Transverse colon (tissue), 4 donors: Measurements from ENCODE around the gene SPTBN4. TPM values are rescaled to one million over a fixed set of nuclear protein-coding genes. Genes with fewer than 3 reads are reported as not detected.
"Not testable (repeated sequence)": the region's sequence is repeated elsewhere in the genome, so short reads cannot be mapped to it uniquely, and the experiment has no call there.

Experiments used
- DNase-seq: peaks from one replicate; pipeline ENCODE4 v3.0.0-alpha.2; 2019
- H3K27ac ChIP-seq, 4 donors: fragments of 200-600 bp; sonication (generic); 2 replicates each; pipeline ENCODE4 v1.5.1; 2016 to 2018; ENCODE audit warnings: inconsistent platforms in 4 of 4
- H3K27me3 ChIP-seq: fragments of 200-600 bp; sonication (generic); 2 replicates; pipeline ENCODE4 v1.5.1; 2017; ENCODE audit warnings: inconsistent platforms
- H3K36me3 ChIP-seq, 4 donors: fragments of 200-600 bp; sonication (generic); 2 replicates each; pipeline ENCODE4 v1.5.1; 2017 to 2019; ENCODE audit warnings: inconsistent platforms in 4 of 4
- H3K4me1 ChIP-seq, 4 donors: fragments of 200-600 bp; sonication (generic); 2 replicates each; pipeline ENCODE4 v1.5.1; 2017 to 2020; ENCODE audit warnings: inconsistent platforms in 4 of 4
- H3K4me3 ChIP-seq, 4 donors: fragments of 200-600 bp; sonication (generic); 1 replicate in 1 of 4; 2 replicates in 3 of 4; pipeline versions ENCODE4 v1.5.1 to v1.6.1; 2017 to 2019; ENCODE audit warnings: inconsistent platforms in 4 of 4
- H3K9me3 ChIP-seq, 2 donors: fragments of 200-600 bp; sonication (generic); 2 replicates each; pipeline ENCODE4 v1.5.1; 2017 to 2019; ENCODE audit warnings: inconsistent platforms in 2 of 2
- EP300 ChIP-seq: sonication (generic); formaldehyde crosslinking; IDR thresholded peaks from one replicate; pipeline ENCODE4 v1.6.1; 2017; ENCODE audit warnings: antibody characterized with exemption, low read depth
- POLR2A ChIP-seq: fragments of 450-650 bp; IDR thresholded peaks from one replicate; pipeline ENCODE4 v1.6.1; 2016; ENCODE audit warnings: antibody characterized with exemption, mild to moderate bottlenecking, moderate library complexity
- POLR2AphosphoS5 ChIP-seq, 3 donors: sonication (generic); formaldehyde crosslinking; IDR thresholded peaks; one replicate each; pipeline ENCODE4 v1.6.1; 2016; ENCODE audit warnings: antibody characterized with exemption in 3 of 3
- WGBS, 2 donors: methylation state at CpG; one replicate each; pipeline ENCODE4 v1.1.5; 2018; ENCODE audit warnings: low coverage in 1 of 2; 5-methylcytosine and 5-hydroxymethylcytosine counted together
- in situ Hi-C, 4 donors: fragments of 200-750 bp; cut with MboI; loops; one replicate each; pipeline versions ENCODE4 v1.15.0 to v1.15.1; 2017; ENCODE audit warnings: low sequenced_read_pairs in 3 of 4, low pct_ligation_motif_present in 1 of 4, low pct_unique_long_range_greater_than_20kb in 1 of 4
- intact Hi-C: fragments of 100-400 bp; cut with DNase I; formaldehyde crosslinking; loops from one replicate; pipeline ENCODE4 v1.15.1; 2023; ENCODE audit warnings: low total_unique reads
- total RNA-seq, 4 donors: library from RNA; depleted of rRNA; stranded (reverse); fragments of >200 nt; gene quantifications; one replicate each; pipeline ENCODE4 v1.1.0, GENCODE V29; 2016
- TF ChIP-seq, protein P1 (sequence below), 5 experiments: fragments of 200-600 bp in 3 of 5; fragments of 450-650 bp in 2 of 5; sonication (generic) in 3 of 5; IDR thresholded peaks; 1 replicate in 2 of 5; 2 replicates in 3 of 5; pipeline ENCODE4 v1.5.1; 2016 to 2017; ENCODE audit warnings: antibody characterized with exemption in 5 of 5, inconsistent platforms in 3 of 5, mild to moderate bottlenecking in 2 of 5, moderate library complexity in 1 of 5

Gene SPTBN4
- total RNA-seq, 4 donors from 2014 or later = under 0.01 to 1.5 (median 0.99) TPM

DNA sequence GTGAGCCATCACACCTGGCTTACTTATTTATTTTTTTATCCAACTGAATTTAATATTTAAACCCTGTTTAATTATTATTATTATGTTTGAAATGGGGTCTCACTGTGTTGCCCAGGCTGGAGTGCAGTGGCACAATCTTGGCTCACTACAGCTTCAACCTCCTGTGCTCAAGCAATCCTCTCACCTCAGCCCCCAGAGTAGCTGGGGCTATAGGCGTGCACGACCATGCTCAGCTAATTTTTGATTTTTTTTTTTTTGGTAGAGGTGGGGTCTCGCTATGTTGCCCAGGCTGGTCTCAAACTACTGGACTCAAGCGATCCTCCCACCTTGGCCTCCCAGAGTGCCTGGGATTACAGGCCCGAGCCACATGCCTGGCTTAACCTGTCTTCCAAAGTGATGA is 32.5 kb downstream of the SPTBN4 start:
- H3K27ac ChIP-seq = no peak overlapping the region
- no peaks in the 10 kb centered on the region for H3K36me3 ChIP-seq
- H3K4me3 ChIP-seq = no peak overlapping the region
- no peaks in the 10 kb centered on the region for H3K27me3 ChIP-seq
- no peak for TF ChIP-seq POLR2AphosphoS5 (IDR thresholded peaks at IDR 0.05)
- TF ChIP-seq, protein P1, sequence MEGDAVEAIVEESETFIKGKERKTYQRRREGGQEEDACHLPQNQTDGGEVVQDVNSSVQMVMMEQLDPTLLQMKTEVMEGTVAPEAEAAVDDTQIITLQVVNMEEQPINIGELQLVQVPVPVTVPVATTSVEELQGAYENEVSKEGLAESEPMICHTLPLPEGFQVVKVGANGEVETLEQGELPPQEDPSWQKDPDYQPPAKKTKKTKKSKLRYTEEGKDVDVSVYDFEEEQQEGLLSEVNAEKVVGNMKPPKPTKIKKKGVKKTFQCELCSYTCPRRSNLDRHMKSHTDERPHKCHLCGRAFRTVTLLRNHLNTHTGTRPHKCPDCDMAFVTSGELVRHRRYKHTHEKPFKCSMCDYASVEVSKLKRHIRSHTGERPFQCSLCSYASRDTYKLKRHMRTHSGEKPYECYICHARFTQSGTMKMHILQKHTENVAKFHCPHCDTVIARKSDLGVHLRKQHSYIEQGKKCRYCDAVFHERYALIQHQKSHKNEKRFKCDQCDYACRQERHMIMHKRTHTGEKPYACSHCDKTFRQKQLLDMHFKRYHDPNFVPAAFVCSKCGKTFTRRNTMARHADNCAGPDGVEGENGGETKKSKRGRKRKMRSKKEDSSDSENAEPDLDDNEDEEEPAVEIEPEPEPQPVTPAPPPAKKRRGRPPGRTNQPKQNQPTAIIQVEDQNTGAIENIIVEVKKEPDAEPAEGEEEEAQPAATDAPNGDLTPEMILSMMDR (IDR thresholded peaks at IDR 0.05) = no peak
- no peak for TF ChIP-seq EP300
- no peak for TF ChIP-seq POLR2A
- WGBS, 2 donors = 75 to 89% methylated on average over 2 to 5 of the region's 5 CpGs
- in situ Hi-C loops (no loop called here), intact Hi-C loops (no loop called here)
- H3K9me3 ChIP-seq = no peaks in the 10 kb centered on the region
- no peak for DNase-seq
- no peaks in the 10 kb centered on the region for H3K4me1 ChIP-seq

DNA sequence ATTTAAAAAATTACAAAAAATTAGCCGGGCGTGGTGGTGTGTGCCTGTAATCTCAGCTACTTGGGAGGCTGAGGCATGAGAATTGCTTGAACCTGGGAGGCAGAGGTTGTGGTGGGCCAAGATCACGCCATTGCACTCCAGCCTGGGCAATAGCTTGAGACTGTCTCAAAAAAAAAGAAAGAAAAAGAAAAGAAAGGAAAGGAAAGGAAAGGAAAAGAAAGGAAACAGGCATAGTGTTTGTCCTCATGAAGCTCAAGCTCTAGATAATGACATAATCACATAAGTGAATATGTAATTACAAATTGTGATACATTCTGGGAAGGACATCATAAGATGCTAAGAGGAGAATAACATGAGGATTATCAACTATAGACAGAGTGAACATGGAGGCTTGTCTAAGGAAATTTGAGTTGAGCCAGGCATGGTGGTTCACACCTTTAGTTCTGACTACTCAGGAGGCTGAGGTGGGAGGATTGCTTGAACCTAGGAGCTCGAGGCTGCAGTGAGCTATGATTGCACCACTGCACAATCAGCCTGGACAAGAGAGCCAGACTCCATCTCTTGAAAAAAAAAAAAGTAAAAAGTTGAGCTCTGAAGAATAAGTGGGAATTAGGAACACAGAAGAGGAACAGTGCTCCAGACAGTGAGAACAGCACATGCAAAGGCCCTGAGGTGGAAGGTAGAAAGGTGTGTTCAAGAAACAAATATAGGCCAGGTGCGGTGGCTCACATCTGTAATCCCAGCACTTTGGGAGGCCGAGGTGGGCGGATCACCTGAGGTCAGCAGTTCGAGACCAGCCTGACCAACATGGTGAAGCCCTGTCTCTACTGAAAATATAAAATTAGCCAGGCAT is 34.1 kb downstream of the SPTBN4 start:
- intact Hi-C loops, in situ Hi-C loops, H3K27me3 ChIP-seq, H3K4me1 ChIP-seq, H3K27ac ChIP-seq, H3K4me3 ChIP-seq, H3K9me3 ChIP-seq, H3K36me3 ChIP-seq, DNase-seq: not testable (repeated sequence)
- 81 to 89% methylated on average over 7 to 8 of the region's 8 CpGs for WGBS, 2 donors

DNA sequence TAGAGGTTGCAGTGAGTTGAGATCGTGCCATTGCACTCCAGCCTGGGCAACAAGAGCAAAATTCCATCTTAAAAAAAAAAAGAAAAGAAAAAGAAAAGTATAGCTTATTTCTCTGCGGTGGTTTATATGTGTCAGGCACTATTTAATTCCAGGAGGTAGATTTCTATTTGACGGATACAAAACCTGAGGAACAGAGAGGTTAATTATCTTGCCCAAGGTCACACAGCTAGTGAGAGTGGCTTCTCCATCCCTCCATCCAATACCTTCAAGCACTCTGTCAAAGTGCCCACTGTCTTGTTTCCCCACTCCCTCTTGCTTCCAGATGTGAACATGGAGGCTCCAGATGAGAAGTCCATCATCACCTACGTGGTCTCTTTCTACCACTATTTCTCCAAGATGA is 34.8 kb downstream of the SPTBN4 start:
- intact Hi-C loops (no loop called here), in situ Hi-C loops (no loop called here)

DNA sequence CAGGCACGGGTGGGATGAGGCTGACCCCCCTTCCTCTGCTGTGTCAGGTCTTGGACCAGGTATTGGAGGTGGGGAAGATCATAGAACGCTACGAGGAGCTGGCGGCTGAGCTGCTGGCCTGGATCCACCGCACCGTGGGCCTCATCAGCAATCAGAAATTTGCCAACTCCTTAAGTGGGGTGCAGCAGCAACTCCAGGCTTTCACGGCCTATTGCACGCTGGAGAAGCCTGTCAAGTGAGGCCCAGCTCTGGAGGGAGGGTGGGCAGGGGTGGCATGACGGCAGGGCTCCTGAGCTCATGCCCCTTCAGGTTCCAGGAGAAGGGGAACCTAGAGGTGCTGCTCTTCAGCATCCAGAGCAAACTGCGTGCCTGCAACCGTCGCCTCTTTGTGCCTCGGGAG is 35.3 kb downstream of the SPTBN4 start:
- DNase-seq = no peak
- Histone ChIP-seq H3K36me3 (no peaks in the 10 kb centered on the region), H3K4me1 (no peaks in the 10 kb centered on the region), H3K9me3 (no peaks in the 10 kb centered on the region), H3K27me3 (no peaks in the 10 kb centered on the region), H3K27ac (no peak overlapping the region), H3K4me3 (no peak overlapping the region)
- 72 to 80% methylated on average over 1 to 13 of the region's 13 CpGs for WGBS, 2 donors
- in situ Hi-C loops (no loop called here), intact Hi-C loops (no loop called here)
- TF ChIP-seq POLR2A (no peak), EP300 (no peak), POLR2AphosphoS5 (IDR thresholded peaks at IDR 0.05) (no peak)
- TF ChIP-seq, protein P1 (IDR thresholded peaks at IDR 0.05) = no peak

More for the DNA sequence above, 34.8 kb downstream of the SPTBN4 start:
- DNase-seq = no peak
- 82 to 90% methylated on average over 4 of the region's 4 CpGs for WGBS, 2 donors
- Histone ChIP-seq H3K4me3 (no peak overlapping the region), H3K27me3 (no peaks in the 10 kb centered on the region), H3K36me3 (no peaks in the 10 kb centered on the region), H3K9me3 (no peaks in the 10 kb centered on the region), H3K4me1 (no peaks in the 10 kb centered on the region), H3K27ac (no peak overlapping the region)
- TF ChIP-seq POLR2A = no peak
- TF ChIP-seq, protein P1 (IDR thresholded peaks at IDR 0.05) = no peak
- no peak for TF ChIP-seq EP300
